Measurements from ENCODE around the gene EXOC2.

- TF ChIP-seq CTCF (optimal IDR thresholded peaks at IDR 0.05 in 1 of 3, IDR thresholded peaks at IDR 0.05 in 1 of 3, conservative IDR thresholded peaks at IDR 0.05 in 1 of 3; ENCODE audit: extremely low read depth in 1 of 3, insufficient read depth in 2 of 3, low read length in 3 of 3) = no peak
- TF ChIP-seq EZH2 (IDR thresholded peaks at IDR 0.05; ENCODE audit: low read length) = no peak
Measured at GRCh38 chr6:527989-528673, 164.8 kb downstream of the EXOC2 start.

Measured in keratinocyte (primary cell).